ENCODE measurements around the gene EIF6. TPM values are rescaled to one million over a fixed set of nuclear protein-coding genes. Genes with fewer than 3 reads are reported as not detected.

The EIF6 gene
- total and polyA plus RNA-seq, 2 donors (not counting 1 experiment from before 2014, with no cell fraction given), result 74.1 to 81.2 TPM

- POLR2A ChIA-PET, result no interaction called here
- Histone ChIP-seq H3K79me2 (ENCODE audit: control insufficient read depth, insufficient read depth, low read length) (no peaks in the 10 kb centered on the region), H3K4me3 (ENCODE audit: control extremely low read depth in 1 of 5, extremely low read depth in 1 of 5, insufficient read depth in 1 of 5, low read depth in 2 of 5, low read length in 4 of 5) (no peak overlapping the region), H3K4me1 (ENCODE audit: control insufficient read depth in 2 of 2, insufficient read depth in 2 of 2, low read length in 2 of 2) (no peaks in the 10 kb centered on the region), H3K9me3 (ENCODE audit: control extremely low read depth in 1 of 3, control insufficient read depth in 2 of 3, insufficient read depth in 1 of 3, low read length in 2 of 3) (no peaks in the 10 kb centered on the region), H2AFZ (ENCODE audit: insufficient read depth, low read depth, low read length, poor library complexity, severe bottlenecking) (no peak overlapping the region), H3K36me3 (replicated peaks in 1 of 2; ENCODE audit: control extremely low read depth in 1 of 2, control insufficient read depth in 1 of 2, extremely low read depth in 1 of 2, insufficient read depth in 2 of 2, low read length in 1 of 2) (no peaks in the 10 kb centered on the region), H3K9ac (ENCODE audit: low read length) (no peak overlapping the region), H3K27ac (ENCODE audit: low read length in 2 of 2) (no peak overlapping the region), H4K20me1 (ENCODE audit: control insufficient read depth, insufficient read depth, low read length, poor library complexity, severe bottlenecking) (no peaks in the 10 kb centered on the region), H3K27me3 (replicated peaks in 1 of 4; ENCODE audit: control extremely low read depth in 1 of 4, control insufficient read depth in 3 of 4, insufficient read depth in 4 of 4, low read length in 3 of 4) (peaks cover 0 to 11% (median 2%) of the 10 kb centered on the region in 4 experiments), H3K4me2 (replicated peaks; ENCODE audit: low read depth, low read length, poor library complexity, severe bottlenecking) (no peak overlapping the region)
- 90% methylated on average over 14 of the region's 14 CpGs for WGBS (ENCODE audit: insufficient coverage)
- Mint-ChIP-seq H3K4me3 (no peak overlapping the region), H3K27me3 (peaks cover 21% of the 10 kb centered on the region), H3K9me3 (ENCODE audit: insufficient read depth) (no peaks in the 10 kb centered on the region), H3K27ac (no peak overlapping the region), H3K4me1 (no peaks in the 10 kb centered on the region)
- intact Hi-C loops (cut with micrococcal nuclease), result no loop called here
- ATAC-seq (ENCODE audit: low read depth), result no peak
- TF ChIP-seq, protein P1, sequence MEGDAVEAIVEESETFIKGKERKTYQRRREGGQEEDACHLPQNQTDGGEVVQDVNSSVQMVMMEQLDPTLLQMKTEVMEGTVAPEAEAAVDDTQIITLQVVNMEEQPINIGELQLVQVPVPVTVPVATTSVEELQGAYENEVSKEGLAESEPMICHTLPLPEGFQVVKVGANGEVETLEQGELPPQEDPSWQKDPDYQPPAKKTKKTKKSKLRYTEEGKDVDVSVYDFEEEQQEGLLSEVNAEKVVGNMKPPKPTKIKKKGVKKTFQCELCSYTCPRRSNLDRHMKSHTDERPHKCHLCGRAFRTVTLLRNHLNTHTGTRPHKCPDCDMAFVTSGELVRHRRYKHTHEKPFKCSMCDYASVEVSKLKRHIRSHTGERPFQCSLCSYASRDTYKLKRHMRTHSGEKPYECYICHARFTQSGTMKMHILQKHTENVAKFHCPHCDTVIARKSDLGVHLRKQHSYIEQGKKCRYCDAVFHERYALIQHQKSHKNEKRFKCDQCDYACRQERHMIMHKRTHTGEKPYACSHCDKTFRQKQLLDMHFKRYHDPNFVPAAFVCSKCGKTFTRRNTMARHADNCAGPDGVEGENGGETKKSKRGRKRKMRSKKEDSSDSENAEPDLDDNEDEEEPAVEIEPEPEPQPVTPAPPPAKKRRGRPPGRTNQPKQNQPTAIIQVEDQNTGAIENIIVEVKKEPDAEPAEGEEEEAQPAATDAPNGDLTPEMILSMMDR (IDR thresholded peaks at IDR 0.05), result no peak
- no peak for TF ChIP-seq EZH2 (IDR thresholded peaks at IDR 0.05; ENCODE audit: borderline replicate concordance, insufficient read depth, low read depth, low read length, poor library complexity, severe bottlenecking)
- CTCF ChIA-PET, result no interaction called here
- DNase-seq, result no peak
These were observed 13.2 kb upstream of the EIF6 start for GRCh38 chr20:35297740-35298139.

DNA sequence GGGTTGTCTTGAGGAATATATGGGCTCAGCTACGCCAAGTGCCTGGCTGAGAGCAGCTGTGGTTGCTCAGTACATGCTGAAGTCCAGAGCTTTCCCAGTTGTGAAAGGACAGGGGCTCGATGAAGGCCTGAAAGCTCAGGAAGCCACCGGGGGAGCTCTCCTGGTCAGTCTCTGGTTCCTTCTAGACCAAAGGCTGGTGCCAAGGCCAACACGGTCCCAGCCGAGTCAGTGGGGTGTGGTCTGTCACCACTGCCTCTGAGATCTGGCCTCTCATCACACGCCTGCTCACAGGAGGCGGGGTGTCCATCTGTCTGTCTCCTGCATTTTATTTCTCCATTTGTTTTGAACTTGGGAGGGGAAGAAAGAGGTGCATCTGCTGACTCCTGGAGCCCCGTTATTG is 12.6 kb upstream of the EIF6 start:
- 85% methylated on average over 5 of the region's 8 CpGs for WGBS (ENCODE audit: insufficient coverage)
- no peaks in the 10 kb centered on the region for H3K9me3 ChIP-seq (ENCODE audit: control extremely low read depth in 1 of 3, control insufficient read depth in 2 of 3, insufficient read depth in 1 of 3, low read length in 2 of 3)
- ChIA-PET CTCF (no interaction called here), POLR2A (no interaction called here)
- no peak overlapping the region for H3K4me3 Mint-ChIP-seq
- H3K27me3 Mint-ChIP-seq, result peaks cover 24% of the 10 kb centered on the region
- ATAC-seq (ENCODE audit: low read depth) (no peak), DNase-seq (no peak)
- TF ChIP-seq EZH2 (IDR thresholded peaks at IDR 0.05; ENCODE audit: borderline replicate concordance, insufficient read depth, low read depth, low read length, poor library complexity, severe bottlenecking), result no peak
- TF ChIP-seq, protein P1 (IDR thresholded peaks at IDR 0.05), result no peak
- H3K27ac Mint-ChIP-seq, result no peak overlapping the region
- no peak overlapping the region for H3K27ac ChIP-seq (ENCODE audit: low read length in 2 of 2)
- H4K20me1 ChIP-seq (ENCODE audit: control insufficient read depth, insufficient read depth, low read length, poor library complexity, severe bottlenecking), result no peaks in the 10 kb centered on the region
- H3K4me3 ChIP-seq (ENCODE audit: control extremely low read depth in 1 of 5, extremely low read depth in 1 of 5, insufficient read depth in 1 of 5, low read depth in 2 of 5, low read length in 4 of 5), result no peak overlapping the region
- H3K4me1 ChIP-seq (ENCODE audit: control insufficient read depth in 2 of 2, insufficient read depth in 2 of 2, low read length in 2 of 2), result no peaks in the 10 kb centered on the region
- no peak overlapping the region for H3K4me2 ChIP-seq (replicated peaks; ENCODE audit: low read depth, low read length, poor library complexity, severe bottlenecking)
- peaks cover 0 to 12% (median 3%) of the 10 kb centered on the region in 4 experiments for H3K27me3 ChIP-seq (replicated peaks in 1 of 4; ENCODE audit: control extremely low read depth in 1 of 4, control insufficient read depth in 3 of 4, insufficient read depth in 4 of 4, low read length in 3 of 4)
- no peaks in the 10 kb centered on the region for H3K9me3 Mint-ChIP-seq (ENCODE audit: insufficient read depth)
- no peak overlapping the region for H3K9ac ChIP-seq (ENCODE audit: low read length)
- H3K36me3 ChIP-seq (replicated peaks in 1 of 2; ENCODE audit: control extremely low read depth in 1 of 2, control insufficient read depth in 1 of 2, extremely low read depth in 1 of 2, insufficient read depth in 2 of 2, low read length in 1 of 2), result no peaks in the 10 kb centered on the region
- no peaks in the 10 kb centered on the region for H3K4me1 Mint-ChIP-seq
- intact Hi-C loops (cut with micrococcal nuclease), result no loop called here
- H3K79me2 ChIP-seq (ENCODE audit: control insufficient read depth, insufficient read depth, low read length), result no peaks in the 10 kb centered on the region
- no peak overlapping the region for H2AFZ ChIP-seq (ENCODE audit: insufficient read depth, low read depth, low read length, poor library complexity, severe bottlenecking)

Data from B cell (primary cell).